Hematopoietic multipotent progenitor cell treated with erythropoietin and hydrocortisone succinate and interleukin-3 and kit ligand, for 8 days (in vitro differentiated cells): Measurements from ENCODE around the gene SLC6A3.
A peak's percentile ranks its signal among the peaks of the same experiment; 100 is the strongest.

Experiments used
- DNase-seq: peaks from one replicate; pipeline ENCODE4 v3.0.0-alpha.2; 2015

SLC6A3 gene

GRCh38 chr5:1445313-1445688, at the start of gene SLC6A3:
SLC6A3 (minus strand) TSS chr5:1445440; CDS start chr5:1443197, 2,243 bp downstream.
- peak; percentile 35 for DNase-seq

GRCh38 chr5:1493941-1494340, 48.7 kb upstream of the SLC6A3 start:
- DNase-seq, result no peak

GRCh38 chr5:1493413-1493812, 48.2 kb upstream of the SLC6A3 start:
- DNase-seq, result no peak

GRCh38 chr5:1492757-1493156, 47.5 kb upstream of the SLC6A3 start:
- no peak for DNase-seq

GRCh38 chr5:1490376-1490775, 45.1 kb upstream of the SLC6A3 start:
- no peak for DNase-seq

- no peak for DNase-seq
These were observed 44.5 kb upstream of the SLC6A3 start for GRCh38 chr5:1489754-1490153.

GRCh38 chr5:1488882-1489680, 43.8 kb upstream of the SLC6A3 start:
- no peak for DNase-seq

- no peak for DNase-seq
These were observed 42.0 kb upstream of the SLC6A3 start for GRCh38 chr5:1487079-1487764.

GRCh38 chr5:1486271-1486670, 41.0 kb upstream of the SLC6A3 start:
- DNase-seq, result no peak

- DNase-seq, result no peak
These were observed 40.4 kb upstream of the SLC6A3 start for GRCh38 chr5:1485579-1486118.

GRCh38 chr5:1484730-1485578, 39.7 kb upstream of the SLC6A3 start:
- no peak for DNase-seq

- no peak for DNase-seq
These were observed 38.9 kb upstream of the SLC6A3 start for GRCh38 chr5:1483856-1484729.

- no peak for DNase-seq
These were observed 37.8 kb upstream of the SLC6A3 start for GRCh38 chr5:1483064-1483463.

GRCh38 chr5:1481959-1482331, 36.7 kb upstream of the SLC6A3 start:
- DNase-seq, result no peak

GRCh38 chr5:1481266-1481958, 36.2 kb upstream of the SLC6A3 start:
- no peak for DNase-seq

- no peak for DNase-seq
These were observed 35.6 kb upstream of the SLC6A3 start for GRCh38 chr5:1480806-1481205.

- no peak for DNase-seq
These were observed 35.0 kb upstream of the SLC6A3 start for GRCh38 chr5:1480217-1480616.

- peak; percentile 8 for DNase-seq
These were observed 34.4 kb upstream of the SLC6A3 start for GRCh38 chr5:1479581-1480188.

- no peak for DNase-seq
These were observed 33.8 kb upstream of the SLC6A3 start for GRCh38 chr5:1479066-1479465.

- no peak for DNase-seq
These were observed 33.2 kb upstream of the SLC6A3 start for GRCh38 chr5:1478271-1479035.
